ENCODE results near the gene OPHN1.
"Not testable (repeated sequence)": the region's sequence is repeated elsewhere in the genome, so short reads cannot be mapped to it uniquely, and the experiment has no call there.

The OPHN1 gene

GRCh38 chrX:68070119-68070518, 363.2 kb downstream of the OPHN1 start:
- not testable (repeated sequence) for DNase-seq (ENCODE audit: low spot score)

GRCh38 chrX:68061206-68061535, 372.1 kb downstream of the OPHN1 start:
- DNase-seq (ENCODE audit: low spot score), result no peak

DNA sequence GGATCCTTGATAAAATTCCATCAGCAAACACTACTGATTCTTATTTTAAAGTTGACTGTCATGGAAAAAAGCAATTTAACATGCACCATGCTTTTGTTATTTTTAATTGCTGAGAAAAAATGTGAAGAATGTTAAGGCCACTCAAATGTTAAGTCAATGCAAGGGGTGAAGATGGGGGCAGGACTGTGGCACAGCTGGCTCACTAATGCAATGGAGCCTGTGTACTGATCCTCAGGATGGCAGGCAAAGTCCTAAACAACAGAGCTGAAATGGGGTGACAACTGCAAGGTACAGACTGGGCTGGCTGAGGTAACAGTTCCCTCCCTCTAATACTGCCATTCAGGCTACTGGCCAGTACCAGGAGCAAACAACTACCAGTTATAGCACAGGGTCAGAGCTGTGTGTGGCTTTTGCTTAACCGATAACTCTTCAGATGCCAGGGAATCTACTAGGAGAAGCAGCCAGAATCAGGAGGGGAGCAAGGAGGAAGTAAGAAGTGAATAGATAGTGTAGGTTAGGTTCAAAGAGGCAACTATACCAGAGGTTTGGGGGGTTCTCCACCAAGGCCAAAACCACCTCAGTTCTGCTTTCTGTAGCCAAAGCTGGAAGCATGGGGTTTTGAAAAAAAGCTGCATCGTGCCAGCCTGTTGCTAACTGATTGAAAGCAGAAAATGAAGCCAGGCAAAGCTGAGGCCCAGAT, 372.6 kb downstream of the OPHN1 start:
- no peak for DNase-seq (ENCODE audit: low spot score)

GRCh38 chrX:68059469-68059868, 373.8 kb downstream of the OPHN1 start:
- DNase-seq (ENCODE audit: low spot score), result no peak

DNA sequence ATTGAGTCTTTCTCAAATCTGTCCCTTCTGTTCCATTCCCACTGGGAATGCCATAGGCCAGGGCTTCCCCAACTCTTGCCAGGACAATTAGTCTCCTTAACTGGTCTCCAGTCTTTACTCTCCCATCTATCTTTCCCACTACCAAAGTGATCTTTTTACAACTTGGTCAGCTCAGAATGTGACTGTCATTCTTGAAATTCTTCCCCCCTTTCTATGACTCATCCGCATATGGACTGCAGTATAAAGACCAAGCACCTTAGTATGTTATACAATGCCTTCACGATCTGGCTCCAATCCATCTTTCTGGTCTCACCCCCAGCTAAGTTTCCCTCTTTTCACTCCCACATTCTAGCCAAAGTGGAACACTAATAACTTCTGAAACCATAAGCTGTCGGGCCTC, 383.8 kb downstream of the OPHN1 start:
- DNase-seq (ENCODE audit: low spot score), result no peak

- no peak for DNase-seq (ENCODE audit: low spot score)
Measured at GRCh38 chrX:68048774-68049173, 384.5 kb downstream of the OPHN1 start.

- DNase-seq (ENCODE audit: low spot score), result no peak
Measured at GRCh38 chrX:68045008-68045577, 388.2 kb downstream of the OPHN1 start.

GRCh38 chrX:68043713-68044438, 389.4 kb downstream of the OPHN1 start:
- DNase-seq (ENCODE audit: low spot score), result no peak

GRCh38 chrX:68041110-68041509, 392.2 kb downstream of the OPHN1 start:
- no peak for DNase-seq (ENCODE audit: low spot score)

DNA sequence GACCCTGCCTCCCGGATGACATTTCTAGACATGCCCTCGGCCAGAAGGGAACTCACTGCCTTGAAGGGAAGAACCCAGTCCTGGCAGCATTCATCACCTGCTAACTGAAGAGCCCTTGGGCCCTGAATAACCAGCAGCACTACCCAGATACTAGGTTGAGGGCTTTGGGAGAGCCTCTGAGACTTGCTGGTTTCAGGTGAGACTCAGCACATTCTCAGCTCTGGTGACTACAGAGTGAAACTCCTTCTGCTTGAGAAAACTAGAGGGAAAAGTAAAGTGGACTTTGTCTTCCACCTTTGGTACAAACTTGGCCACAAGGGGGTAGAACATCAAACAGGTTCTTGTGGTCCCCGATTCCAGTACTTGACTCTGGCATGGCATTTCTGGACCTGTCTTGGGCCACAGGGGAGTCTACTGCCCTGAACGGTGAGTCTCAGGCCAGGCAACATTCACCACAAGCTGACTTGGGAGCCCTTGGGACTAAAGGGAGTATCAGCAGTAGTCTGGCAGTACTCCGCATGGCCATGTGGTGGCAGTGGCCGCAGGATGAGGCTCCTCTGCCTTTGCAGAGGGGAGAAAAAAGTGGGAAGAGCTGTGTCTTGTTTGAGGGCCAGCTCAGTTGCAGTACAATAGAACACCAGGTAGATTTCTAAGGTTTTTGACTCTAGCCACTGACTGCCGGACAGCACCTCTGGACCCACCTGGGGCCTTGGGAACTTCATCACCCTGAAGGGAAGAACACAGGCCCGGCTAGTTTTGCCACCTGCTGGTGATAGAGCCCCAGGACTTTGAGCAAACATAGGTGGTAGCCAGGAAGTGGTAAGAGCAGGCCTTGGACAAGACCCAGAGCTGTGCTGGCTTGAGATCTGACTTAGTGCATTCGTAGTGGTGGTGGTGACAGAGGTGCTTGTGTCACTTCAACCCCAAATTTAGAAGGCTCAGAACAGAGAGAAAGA, 414.8 kb downstream of the OPHN1 start:
- no peak for DNase-seq (ENCODE audit: low spot score)

DNA sequence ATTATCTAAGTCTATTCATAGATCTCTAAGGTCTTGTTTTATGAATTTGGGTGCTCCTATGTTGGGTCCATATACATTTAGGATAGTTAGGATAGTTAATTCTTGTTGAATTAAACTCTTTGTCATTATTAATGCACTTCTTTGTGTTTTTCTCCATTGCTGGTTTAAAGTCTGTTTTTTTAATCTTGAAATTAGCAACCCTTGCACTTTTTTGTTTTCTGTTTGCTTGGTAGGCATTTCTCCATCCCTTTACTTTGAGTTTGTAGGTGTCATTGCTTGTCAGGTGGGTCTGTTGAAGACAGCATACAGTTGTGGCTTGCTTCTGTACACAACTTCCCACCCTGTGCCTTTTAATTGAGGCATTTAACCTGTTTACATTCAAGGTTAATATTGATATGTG, 434.8 kb downstream of the OPHN1 start:
- DNase-seq (ENCODE audit: low spot score), result no peak
